HG02588 (cell line): Measurements from ENCODE around the gene CDH23.

Experiments used
- ATAC-seq: cut with Tn5 transposase; IDR thresholded peaks from one replicate; pipeline ENCODE4 v1.9.1; 2021; ENCODE audit warnings: mild to moderate bottlenecking, moderate library complexity; ENCODE audit not compliant: unreplicated experiment

CDH23 gene

DNA sequence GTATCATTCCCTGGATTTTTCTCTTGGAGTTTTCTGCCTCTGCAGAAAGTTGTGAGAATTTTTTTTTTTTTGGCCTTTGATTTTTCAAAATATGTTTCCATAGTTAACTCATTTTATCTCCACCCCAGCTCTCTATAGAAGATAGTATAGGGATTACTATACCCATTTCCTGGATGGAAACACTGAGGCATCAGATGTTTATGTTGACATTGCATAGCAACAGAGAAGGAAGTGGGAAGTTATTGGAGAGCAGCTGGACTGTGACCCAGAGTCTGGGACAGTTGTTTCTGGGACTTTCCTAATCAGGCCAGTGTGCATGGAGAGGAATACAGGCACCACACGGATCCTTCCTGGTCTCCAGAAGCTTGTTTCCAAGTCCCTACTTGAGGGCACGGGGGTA lies 158.0 kb downstream of the CDH23 start:
- ATAC-seq, result no peak

DNA sequence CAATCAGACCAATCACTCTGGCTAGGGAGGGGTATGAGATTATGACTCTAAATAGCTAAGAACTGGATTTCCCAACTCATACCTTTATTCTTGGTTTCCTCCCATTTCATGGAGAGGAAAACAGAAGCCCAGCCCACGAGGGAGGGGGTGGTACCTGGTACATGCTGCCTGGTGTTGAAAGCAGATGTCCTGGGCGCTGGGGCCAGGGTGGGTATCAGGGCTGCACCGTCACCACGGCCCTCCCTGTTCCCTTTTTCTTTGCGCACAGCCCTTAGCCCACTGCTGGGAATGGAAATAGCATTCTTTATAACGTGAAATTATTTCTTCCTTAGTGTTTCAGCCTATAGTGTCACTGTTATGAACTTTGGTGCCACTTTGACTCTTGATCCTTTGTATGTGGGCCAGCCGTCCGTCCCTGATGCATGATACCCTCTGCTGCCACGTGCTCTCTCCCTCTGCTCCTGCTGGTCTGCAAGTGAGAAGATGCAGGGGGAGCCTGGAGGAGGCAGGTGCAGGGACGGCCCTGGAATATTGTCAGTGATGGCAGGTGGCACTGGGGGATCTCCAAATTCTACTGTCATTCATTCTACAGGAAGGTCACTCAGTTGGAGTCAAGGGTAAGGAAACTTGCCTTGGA lies 158.5 kb downstream of the CDH23 start:
- no peak for ATAC-seq

- no peak for ATAC-seq
Measured at GRCh38 chr10:71555724-71556119, 159.0 kb downstream of the CDH23 start.

DNA sequence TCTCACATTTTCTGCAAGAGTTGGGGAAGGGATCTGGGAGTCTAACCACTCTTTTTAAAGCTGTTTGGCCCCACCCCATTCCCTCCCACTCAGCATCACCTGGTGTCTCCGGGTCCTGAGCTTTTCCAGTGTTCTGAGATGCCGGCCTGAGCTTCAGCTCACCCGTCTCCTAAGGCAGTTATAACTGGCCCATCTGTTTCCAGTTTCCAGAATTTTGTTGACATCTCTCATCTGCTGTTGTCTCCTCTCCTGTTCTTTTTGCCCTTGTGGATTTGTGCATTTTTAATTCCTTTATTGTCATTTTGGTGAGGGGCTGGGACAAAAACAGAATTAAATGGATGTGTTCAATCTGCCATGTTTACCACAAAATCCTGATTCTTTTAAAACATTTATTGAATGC lies 162.3 kb downstream of the CDH23 start:
- ATAC-seq, result no peak

DNA sequence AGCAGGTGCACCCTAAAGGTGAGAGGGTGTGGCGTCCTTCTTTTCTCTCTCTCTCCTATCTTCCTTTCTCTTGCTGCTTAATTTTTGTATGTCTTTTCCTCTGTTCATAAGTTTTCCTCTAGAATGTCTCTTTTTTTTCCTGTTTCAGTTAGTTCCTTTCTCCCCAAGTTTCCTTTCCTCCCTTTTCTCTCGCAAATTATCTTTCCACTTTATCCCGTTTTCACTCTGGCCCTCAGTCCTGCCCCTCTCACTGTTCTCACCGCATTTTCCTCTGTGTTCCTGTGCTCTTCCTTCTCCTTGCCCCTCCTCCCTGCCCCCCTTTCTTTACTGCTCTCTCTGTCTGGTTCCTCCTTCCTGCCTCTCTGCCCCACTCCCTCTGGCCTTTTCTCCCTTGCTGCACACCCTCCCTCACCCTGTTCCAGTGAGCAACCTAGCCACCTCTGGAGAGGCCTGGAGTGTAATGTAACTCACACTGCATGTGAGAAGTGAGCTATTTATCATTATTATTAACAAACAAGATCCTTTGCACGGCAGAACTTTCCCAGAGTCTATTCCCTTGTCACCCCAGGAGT lies 164.4 kb downstream of the CDH23 start:
- no peak for ATAC-seq

DNA sequence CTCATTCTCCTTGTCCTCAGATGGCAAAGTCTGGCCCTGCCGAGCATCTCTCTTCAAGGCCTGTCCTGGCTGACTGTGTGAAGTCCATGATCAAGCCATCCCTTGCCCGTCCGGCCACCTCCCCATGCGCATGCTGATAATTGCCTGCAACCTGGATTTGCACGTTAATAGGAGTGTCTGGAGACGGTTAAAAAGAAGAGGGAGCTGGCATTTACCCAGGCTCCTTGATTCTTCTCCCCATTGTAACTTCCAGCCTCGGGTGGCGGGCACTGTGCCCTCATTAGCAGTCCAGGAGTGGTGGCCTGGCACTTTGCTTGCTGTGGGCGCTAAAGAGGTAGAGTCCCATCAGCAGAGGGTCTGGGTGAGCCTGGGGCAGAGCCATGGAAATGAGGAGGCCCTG lies 165.5 kb downstream of the CDH23 start:
- ATAC-seq, result no peak

- ATAC-seq, result no peak
Measured at GRCh38 chr10:71562904-71563303, 166.2 kb downstream of the CDH23 start.

DNA sequence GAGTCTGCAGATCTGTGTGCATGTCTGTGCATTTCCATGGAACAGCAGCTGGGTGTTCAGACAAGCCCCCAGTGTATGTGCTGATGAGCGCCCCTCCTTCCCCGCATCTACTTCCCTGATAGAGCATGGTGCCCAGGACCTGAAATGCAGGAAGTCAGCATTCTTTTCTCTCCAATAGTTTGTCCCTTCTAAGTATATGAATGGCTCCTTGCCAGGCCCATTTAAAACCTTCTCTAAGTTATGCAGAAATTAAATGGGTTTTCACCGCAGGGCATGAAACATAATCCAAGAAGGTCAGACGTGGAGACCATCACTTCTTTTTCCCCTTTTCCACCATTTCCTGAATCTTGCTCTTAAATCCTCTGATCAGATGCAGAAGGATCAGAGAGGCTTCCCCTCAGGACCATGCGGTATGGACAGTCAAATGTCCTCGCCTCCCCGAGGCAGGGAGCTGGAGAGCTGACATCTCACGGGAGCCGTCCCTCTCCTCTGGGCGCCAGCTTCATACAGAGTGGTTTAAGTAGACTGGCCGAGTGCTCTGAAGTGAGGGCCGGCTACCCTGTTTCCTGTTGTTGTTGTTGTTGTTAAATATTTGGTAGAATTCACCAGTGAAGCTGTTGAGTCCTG lies 167.6 kb downstream of the CDH23 start:
- ATAC-seq, result no peak

DNA sequence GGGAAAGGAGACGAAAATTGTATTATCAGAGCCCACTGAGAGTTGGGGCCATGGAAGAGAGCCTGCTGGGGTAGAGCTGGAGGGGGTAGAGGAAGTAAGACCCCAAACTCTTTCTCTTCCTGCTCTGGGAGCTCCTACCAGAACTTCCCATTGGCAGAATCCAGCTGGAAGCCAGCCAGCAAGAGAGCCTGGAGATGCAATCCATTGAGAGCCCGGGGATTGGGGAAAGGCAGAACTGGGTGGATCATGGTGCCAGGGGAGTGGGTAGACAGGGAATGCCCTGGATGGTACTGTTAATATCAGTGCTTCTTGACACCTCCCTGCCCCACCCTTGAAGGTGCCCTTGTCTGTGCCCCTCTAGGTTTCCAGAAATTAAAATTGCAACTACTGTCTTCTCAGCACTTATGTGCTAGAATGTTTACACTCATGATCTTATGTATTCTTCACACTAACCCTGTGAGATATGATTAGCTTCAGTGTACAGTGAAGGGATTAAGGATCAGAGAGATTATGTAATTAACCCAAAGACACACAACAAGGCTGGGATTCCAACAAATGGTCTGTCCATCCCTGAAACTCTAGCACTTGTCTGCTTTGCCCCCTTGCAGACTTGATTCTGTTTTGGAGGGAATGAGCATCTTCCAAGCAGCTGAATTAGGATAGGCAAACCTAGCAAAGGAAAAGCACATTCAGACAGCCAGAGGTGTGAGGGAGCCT lies 168.7 kb downstream of the CDH23 start:
- no peak for ATAC-seq

GRCh38 chr10:71567006-71567405 lies 170.3 kb downstream of the CDH23 start:
- no peak for ATAC-seq

DNA sequence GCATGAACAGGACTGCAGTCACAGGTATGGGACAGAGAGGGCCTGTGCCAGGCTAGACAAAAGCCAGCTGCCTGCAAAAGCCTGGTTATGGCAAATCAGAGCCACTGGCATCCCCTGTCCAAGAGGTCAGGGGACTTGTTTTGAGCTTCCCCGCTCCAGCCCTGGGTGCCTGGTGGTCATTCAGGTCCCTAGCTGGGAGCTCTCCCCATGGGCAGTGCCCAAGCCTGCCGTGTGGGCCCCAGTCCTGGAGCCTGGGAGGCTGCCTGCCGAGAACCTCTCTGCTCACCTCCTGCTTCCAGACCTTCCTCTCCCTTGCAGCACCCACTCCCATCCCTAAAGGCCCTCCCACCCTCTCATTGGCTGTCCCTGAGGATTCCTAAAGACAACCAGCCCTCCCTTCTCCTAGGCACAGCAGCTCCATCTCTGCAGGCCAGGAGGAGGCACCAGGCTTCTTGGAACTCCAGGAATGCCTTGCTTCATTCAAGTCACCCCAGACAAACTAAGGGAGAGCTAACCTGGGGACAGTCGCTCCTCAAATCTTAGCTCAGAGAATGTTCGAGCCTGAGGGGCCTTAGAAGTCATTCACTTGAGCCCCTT lies 172.3 kb downstream of the CDH23 start:
- ATAC-seq, result no peak

DNA sequence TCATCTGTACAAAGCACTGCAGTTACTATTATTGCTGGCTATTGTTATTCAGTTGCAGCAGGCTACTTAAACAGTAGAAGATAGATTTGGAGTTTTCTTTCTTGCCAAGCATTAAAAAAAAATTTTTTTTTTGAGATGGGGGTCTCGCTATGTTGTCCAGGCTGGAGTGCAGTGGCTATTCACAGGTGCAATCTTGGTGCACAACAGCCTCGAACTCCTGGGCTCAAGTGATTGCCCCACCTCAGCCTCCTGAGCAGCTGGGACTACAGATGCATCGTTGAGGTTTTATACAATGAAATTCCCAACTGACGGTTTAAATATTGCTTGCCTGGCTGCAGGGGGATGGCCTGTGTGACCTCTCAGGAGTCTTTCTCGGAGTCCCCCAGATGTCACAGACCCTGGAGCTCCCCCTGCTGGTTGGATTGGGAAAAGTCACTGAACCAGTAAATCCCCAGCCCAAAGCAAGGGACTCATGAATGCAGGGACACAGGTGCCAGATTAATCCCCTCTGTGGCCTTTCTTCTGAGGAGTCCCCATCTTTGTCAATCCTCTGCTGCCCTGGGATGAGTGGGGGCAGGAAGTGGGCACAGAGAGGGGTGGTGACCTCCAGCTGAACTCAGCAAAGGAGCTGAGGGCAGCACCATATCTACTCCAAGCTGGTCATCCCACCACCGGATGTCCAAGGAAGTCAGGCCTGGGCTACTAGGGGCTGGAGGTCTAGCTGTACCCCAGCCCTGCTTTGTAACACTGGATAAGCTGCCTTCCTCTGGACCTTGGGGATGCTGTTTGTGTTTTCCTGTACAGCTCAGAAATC lies 173.3 kb downstream of the CDH23 start:
- ATAC-seq, result no peak

DNA sequence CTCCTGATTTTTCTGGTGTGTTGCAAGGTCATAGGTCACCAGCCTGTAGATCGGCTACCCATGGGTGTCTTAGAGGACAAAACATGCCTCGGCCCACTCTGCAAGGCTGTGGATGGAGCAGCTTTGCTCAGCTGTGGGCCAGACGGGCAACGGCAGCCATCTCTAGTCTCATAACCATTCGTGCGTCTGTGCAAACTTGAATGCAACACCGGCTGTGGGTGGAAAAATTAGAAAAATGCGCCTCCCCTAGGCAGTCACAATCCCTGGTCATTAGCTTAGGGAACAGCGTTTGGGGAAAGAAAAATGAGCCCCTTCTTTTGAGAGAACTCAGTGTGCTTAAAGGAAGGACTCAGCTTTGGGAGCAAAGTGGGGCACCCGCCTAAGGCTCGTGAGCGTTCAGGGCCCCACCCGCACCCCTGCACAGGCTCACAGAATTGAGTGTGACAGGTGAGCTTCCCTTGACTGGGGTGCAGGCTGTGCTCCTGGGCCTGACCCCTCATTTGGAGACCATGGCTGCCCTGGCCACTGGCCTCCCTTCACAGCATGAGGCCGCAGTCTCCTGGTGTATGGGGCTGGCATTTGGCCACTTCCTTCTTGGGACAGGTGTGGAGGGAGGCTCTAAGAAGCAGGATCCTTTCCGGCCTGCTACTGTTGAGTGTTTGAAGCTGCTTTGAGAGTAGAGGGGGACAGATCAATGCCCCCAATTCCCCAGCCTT lies 174.9 kb downstream of the CDH23 start:
- ATAC-seq, result no peak

- no peak for ATAC-seq
Measured at GRCh38 chr10:71572962-71573361, 176.2 kb downstream of the CDH23 start.

GRCh38 chr10:71573562-71574518 lies 177.1 kb downstream of the CDH23 start:
- ATAC-seq, result no peak

DNA sequence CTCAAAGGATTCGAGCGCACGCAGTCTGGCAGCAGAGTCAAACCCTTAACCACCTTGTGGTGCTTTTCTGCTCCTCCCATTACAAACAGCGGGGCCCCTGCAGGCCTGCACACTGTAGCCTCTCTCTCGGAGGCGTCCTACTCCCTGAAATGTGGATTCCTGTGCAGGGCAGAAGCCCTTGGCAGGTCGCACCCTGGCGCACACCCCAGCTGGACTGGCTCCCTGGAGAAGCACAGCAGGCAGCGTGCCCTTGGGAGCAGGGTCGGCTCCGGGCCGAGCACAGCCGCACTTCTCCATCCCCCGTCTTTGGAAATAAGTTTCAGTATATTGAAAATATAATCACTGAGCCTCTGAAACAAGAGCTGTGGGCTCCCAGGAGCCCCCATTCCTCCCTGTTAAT lies 178.7 kb downstream of the CDH23 start:
- no peak for ATAC-seq

DNA sequence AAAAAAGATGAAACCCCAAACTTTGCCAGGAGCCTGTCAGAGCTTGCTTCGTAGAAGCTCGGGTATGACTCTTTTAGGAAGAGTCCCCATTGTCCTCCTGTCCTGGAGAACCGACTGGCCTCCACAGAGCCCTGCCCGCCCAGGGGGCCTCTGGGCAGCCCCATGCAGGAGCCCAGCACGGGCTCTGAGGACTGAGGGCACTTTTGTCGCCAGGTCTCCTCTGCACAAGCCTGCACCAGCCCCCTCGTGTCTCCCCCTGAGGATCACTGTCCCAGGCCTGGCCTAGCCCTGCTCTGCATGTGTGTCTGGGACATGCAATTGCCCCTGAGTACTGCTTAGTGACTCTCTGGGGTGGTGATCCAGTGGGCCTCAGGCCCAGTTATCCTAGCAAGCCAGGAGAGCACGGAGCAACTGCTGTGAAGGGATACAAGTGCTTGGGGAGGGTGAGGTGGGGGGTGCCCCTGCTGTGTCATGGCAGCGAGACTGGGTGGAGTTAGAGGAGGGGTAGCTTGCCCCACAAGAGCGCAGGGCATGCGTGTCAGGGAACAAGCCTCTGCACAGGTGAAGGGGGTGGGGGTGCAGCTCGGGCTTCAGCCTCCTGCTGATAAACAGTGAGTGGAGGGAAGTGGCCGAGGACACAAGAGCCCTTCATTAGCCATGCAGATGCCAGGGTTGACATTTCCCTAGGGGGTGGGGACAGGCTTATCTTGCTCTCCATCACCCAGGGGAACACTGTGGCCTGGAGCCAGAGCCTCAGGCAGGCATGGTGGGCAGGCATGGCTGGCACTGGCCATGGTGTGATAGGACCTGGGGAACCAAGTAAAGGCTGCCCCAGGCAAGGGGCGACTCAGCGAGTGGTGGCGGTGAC lies 179.4 kb downstream of the CDH23 start:
- ATAC-seq, result no peak

DNA sequence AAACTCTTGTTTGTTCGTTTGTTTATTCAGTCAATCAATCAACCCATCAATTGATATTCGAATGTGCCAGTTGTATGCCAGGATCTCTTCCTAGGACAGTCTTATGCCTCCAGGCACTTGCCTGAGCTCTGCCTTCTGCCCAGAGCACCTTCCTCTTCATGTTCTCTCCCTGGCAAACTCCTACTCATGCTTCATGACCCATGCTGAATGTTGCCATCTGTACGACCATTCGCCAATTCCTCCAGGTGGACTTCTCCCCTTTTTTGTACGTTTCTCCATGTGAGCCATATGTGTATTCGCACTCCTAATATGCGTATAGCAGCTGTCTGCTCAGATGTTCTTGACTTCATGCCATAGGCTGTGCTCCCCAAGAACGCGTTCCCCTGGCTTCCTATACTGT lies 180.1 kb downstream of the CDH23 start:
- no peak for ATAC-seq
